ENCODE results near the gene IER5L.

IER5L gene

GRCh38 chr9:129175825-129176633, 2.0 kb downstream of the IER5L start:
- Histone ChIP-seq H2BK12ac (ENCODE audit: low read length in 2 of 2) (no peak overlapping the region), H3K4ac (ENCODE audit: low read depth in 1 of 2, low read length in 2 of 2) (peak overlapping the region; percentile 89 to 94), H3K9me3 (ENCODE audit: control insufficient read depth, low read length) (no peaks in the 10 kb centered on the region), H4K8ac (ENCODE audit: low read length) (peak overlapping the region; percentile 76), H3K4me1 (ENCODE audit: control insufficient read depth, insufficient read depth, low read depth, low read length) (peaks cover 33% of the 10 kb centered on the region), H3K18ac (ENCODE audit: low read depth in 1 of 2, low read length in 2 of 2) (peak overlapping the region; percentile 86 to 89), H3K23ac (ENCODE audit: low read length in 2 of 2) (peak overlapping the region in 1 of 2 experiments; percentile 97), H3K4me3 (ENCODE audit: insufficient read depth in 1 of 2, low read depth in 1 of 2, low read length in 2 of 2) (peak overlapping the region; percentile 80 to 82), H2BK5ac (ENCODE audit: low read depth, low read length, poor library complexity, severe bottlenecking) (peak overlapping the region; percentile 92), H3K79me1 (replicated peaks; ENCODE audit: low read length, poor library complexity, severe bottlenecking) (peaks cover 9% of the 10 kb centered on the region), H4K91ac (ENCODE audit: low read length) (peak overlapping the region; percentile 88), H2BK120ac (ENCODE audit: low read depth, low read length) (peak overlapping the region; percentile 97), H3K36me3 (ENCODE audit: control insufficient read depth in 1 of 2, insufficient read depth in 2 of 2, low read depth in 1 of 2, low read length in 2 of 2) (peaks cover 0 to 6% of the 10 kb centered on the region in 2 experiments), H2AFZ (ENCODE audit: low read depth, low read length) (no peak overlapping the region), H3K4me2 (ENCODE audit: low read length, poor library complexity, severe bottlenecking) (peak overlapping the region; percentile 63), H2BK15ac (ENCODE audit: low read depth, poor library complexity, severe bottlenecking) (peak overlapping the region; percentile 18), H3K14ac (ENCODE audit: low read length in 2 of 2) (peak overlapping the region; percentile 76 to 85), H2AK5ac (ENCODE audit: low read length, severe bottlenecking) (peak overlapping the region; percentile 21), H3K9ac (ENCODE audit: low read length) (peak overlapping the region; percentile 98), H3K27me3 (ENCODE audit: control insufficient read depth in 1 of 2, insufficient read depth in 1 of 2, low read length in 2 of 2) (no peaks in the 10 kb centered on the region), H3K27ac (ENCODE audit: low read length, poor library complexity, severe bottlenecking) (peak overlapping the region; percentile 97)
- DNase-seq = peak; percentile 90
- WGBS = under 1% methylated on average over 33 of the region's 47 CpGs

DNA sequence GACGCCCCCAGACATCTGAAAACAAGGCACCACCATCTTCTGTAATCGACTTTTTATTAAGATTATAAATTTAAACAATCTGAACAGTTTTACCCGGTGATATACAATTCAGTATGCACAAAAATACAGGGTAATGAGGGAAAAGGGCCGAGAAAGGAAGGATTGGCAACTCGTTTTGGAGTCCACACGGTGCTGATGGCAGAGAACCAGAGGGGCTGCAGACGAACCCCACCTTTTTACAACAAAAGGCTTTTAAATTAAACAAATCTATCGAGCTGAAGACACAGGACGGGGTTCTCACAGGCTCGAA, 2.6 kb downstream of the IER5L start:
- H2BK120ac ChIP-seq (ENCODE audit: low read depth, low read length) = peak overlapping the region; percentile 97
- peaks cover 33% of the 10 kb centered on the region for H3K4me1 ChIP-seq (ENCODE audit: control insufficient read depth, insufficient read depth, low read depth, low read length)
- no peaks in the 10 kb centered on the region for H3K9me3 ChIP-seq (ENCODE audit: control insufficient read depth, low read length)
- no peaks in the 10 kb centered on the region for H3K27me3 ChIP-seq (ENCODE audit: control insufficient read depth in 1 of 2, insufficient read depth in 1 of 2, low read length in 2 of 2)
- peaks cover 0 to 6% of the 10 kb centered on the region in 2 experiments for H3K36me3 ChIP-seq (ENCODE audit: control insufficient read depth in 1 of 2, insufficient read depth in 2 of 2, low read depth in 1 of 2, low read length in 2 of 2)
- peak overlapping the region; percentile 81 to 99 for H3K4ac ChIP-seq (ENCODE audit: low read depth in 1 of 2, low read length in 2 of 2)
- H3K27ac ChIP-seq (ENCODE audit: low read length, poor library complexity, severe bottlenecking) = peak overlapping the region; percentile 97
- peak overlapping the region; percentile 18 for H2BK15ac ChIP-seq (ENCODE audit: low read depth, poor library complexity, severe bottlenecking)
- peaks cover 9% of the 10 kb centered on the region for H3K79me1 ChIP-seq (replicated peaks; ENCODE audit: low read length, poor library complexity, severe bottlenecking)
- no peak overlapping the region for H2BK12ac ChIP-seq (ENCODE audit: low read length in 2 of 2)
- 0% methylated on average over 8 of the region's 10 CpGs for WGBS
- H3K9ac ChIP-seq (ENCODE audit: low read length) = peak overlapping the region; percentile 98
- peak overlapping the region; percentile 90 for H2BK5ac ChIP-seq (ENCODE audit: low read depth, low read length, poor library complexity, severe bottlenecking)
- DNase-seq = no peak
- H4K8ac ChIP-seq (ENCODE audit: low read length) = peak overlapping the region; percentile 76
- H3K4me2 ChIP-seq (ENCODE audit: low read length, poor library complexity, severe bottlenecking) = peak overlapping the region; percentile 86
- H3K14ac ChIP-seq (ENCODE audit: low read length in 2 of 2) = no peak overlapping the region
- H4K91ac ChIP-seq (ENCODE audit: low read length) = no peak overlapping the region
- H3K18ac ChIP-seq (ENCODE audit: low read depth in 1 of 2, low read length in 2 of 2) = peak overlapping the region; percentile 95 to 97
- H2AFZ ChIP-seq (ENCODE audit: low read depth, low read length) = no peak overlapping the region
- no peak overlapping the region for H3K23ac ChIP-seq (ENCODE audit: low read length in 2 of 2)
- peak overlapping the region; percentile 80 to 82 for H3K4me3 ChIP-seq (ENCODE audit: insufficient read depth in 1 of 2, low read depth in 1 of 2, low read length in 2 of 2)
- H2AK5ac ChIP-seq (ENCODE audit: low read length, severe bottlenecking) = no peak overlapping the region

DNA sequence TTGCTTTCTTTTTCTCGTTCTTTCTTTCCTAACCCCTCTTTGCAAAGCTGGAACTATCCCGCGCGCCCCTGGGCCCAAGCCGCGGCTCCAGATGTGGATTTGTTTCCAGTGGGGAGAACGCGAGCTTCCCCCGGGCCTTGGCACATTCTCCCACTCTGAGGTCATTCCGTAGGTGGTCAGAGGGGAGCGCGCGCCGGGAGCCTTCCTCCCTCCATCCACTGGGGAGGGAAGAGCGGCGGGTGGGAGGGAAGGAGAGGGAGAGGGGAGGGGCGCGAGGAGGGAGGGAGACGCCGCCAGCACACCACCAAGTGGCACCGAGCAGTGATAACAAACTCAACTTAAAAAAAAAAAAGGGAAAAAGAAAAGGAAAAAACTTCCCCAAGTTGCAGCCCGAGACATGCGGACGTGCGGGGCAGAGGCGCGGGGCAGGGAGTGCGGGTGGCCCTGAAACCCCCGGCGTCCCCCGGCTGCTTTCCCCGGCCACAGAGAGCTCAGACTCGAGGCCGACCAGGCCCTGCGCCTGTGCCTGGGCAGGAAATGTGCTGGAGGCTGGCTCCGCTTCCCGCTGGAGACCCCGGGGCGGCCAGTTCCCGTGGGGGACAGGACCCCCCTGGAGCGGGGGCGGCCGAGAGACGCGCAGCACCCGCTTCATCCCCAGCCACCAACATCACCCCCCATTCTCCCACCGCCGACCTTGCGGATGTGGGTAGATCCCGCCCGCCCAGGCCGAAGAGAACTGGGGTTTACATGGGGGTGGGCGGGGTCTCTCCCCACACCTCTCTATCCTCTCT, 3.1 kb downstream of the IER5L start:
- peak overlapping the region; percentile 99 for H4K8ac ChIP-seq (ENCODE audit: low read length)
- peak overlapping the region; percentile 97 for H3K27ac ChIP-seq (ENCODE audit: low read length, poor library complexity, severe bottlenecking)
- 0% methylated on average over 17 of the region's 53 CpGs for WGBS

More for the DNA sequence above, 3.1 kb downstream of the IER5L start:
- no peaks in the 10 kb centered on the region for H3K9me3 ChIP-seq (ENCODE audit: control insufficient read depth, low read length)
- peak overlapping the region; percentile 98 for H3K9ac ChIP-seq (ENCODE audit: low read length)
- peak overlapping the region; percentile 88 to 89 for H2BK12ac ChIP-seq (ENCODE audit: low read length in 2 of 2)
- peak overlapping the region; percentile 99 for H3K4ac ChIP-seq (ENCODE audit: low read depth in 1 of 2, low read length in 2 of 2)
- peak overlapping the region; percentile 100 for H2BK120ac ChIP-seq (ENCODE audit: low read depth, low read length)
- no peak overlapping the region for H2AFZ ChIP-seq (ENCODE audit: low read depth, low read length)
- peak overlapping the region in 1 of 2 experiments; percentile 75 for H3K23ac ChIP-seq (ENCODE audit: low read length in 2 of 2)
- no peaks in the 10 kb centered on the region for H3K27me3 ChIP-seq (ENCODE audit: control insufficient read depth in 1 of 2, insufficient read depth in 1 of 2, low read length in 2 of 2)
- H3K79me1 ChIP-seq (replicated peaks; ENCODE audit: low read length, poor library complexity, severe bottlenecking) = peaks cover 9% of the 10 kb centered on the region
- peaks cover 0 to 6% of the 10 kb centered on the region in 2 experiments for H3K36me3 ChIP-seq (ENCODE audit: control insufficient read depth in 1 of 2, insufficient read depth in 2 of 2, low read depth in 1 of 2, low read length in 2 of 2)
- peak overlapping the region; percentile 91 for H3K4me2 ChIP-seq (ENCODE audit: low read length, poor library complexity, severe bottlenecking)
- peak; percentile 94 for DNase-seq
- H2BK15ac ChIP-seq (ENCODE audit: low read depth, poor library complexity, severe bottlenecking) = peak overlapping the region; percentile 98
- H3K14ac ChIP-seq (ENCODE audit: low read length in 2 of 2) = peak overlapping the region; percentile 9 to 99
- peak overlapping the region; percentile 99 for H2BK5ac ChIP-seq (ENCODE audit: low read depth, low read length, poor library complexity, severe bottlenecking)
- H2AK5ac ChIP-seq (ENCODE audit: low read length, severe bottlenecking) = peak overlapping the region; percentile 95
- peak overlapping the region; percentile 100 for H4K91ac ChIP-seq (ENCODE audit: low read length)
- peaks cover 36% of the 10 kb centered on the region for H3K4me1 ChIP-seq (ENCODE audit: control insufficient read depth, insufficient read depth, low read depth, low read length)
- H3K4me3 ChIP-seq (ENCODE audit: insufficient read depth in 1 of 2, low read depth in 1 of 2, low read length in 2 of 2) = peak overlapping the region; percentile 63 to 82
- H3K18ac ChIP-seq (ENCODE audit: low read depth in 1 of 2, low read length in 2 of 2) = peak overlapping the region; percentile 100

Measured in mesenchymal stem cell (in vitro differentiated cells and primary cell).